Heart left ventricle (tissue), 16 donors: Measurements from ENCODE around the gene C1orf232. TPM values are rescaled to one million over a fixed set of nuclear protein-coding genes. Genes with fewer than 3 reads are reported as not detected.
A peak's percentile ranks its signal among the peaks of the same experiment; 100 is the strongest.

ENCODE experiments used
- ATAC-seq, 4 donors: fragments of 200-7000 bp; cut with Tn5 transposase; one replicate each; pipeline ENCODE4 v1.9.1; 2020 to 2022; ENCODE audit warnings: moderate library complexity in 4 of 4, mild to moderate bottlenecking in 3 of 4, moderate number of reproducible peaks in 1 of 4
- DNase-seq, 5 donors: peaks; one replicate each; pipeline ENCODE4 v3.0.0-alpha.2; 2020
- H3K27ac ChIP-seq, 12 donors: fragments of 200-600 bp; sonication (generic) in 4 of 12; one replicate each; pipeline versions ENCODE4 v1.5.0 to v1.8.0; 2016 to 2022; ENCODE audit warnings: mild to moderate bottlenecking in 2 of 12
- H3K27me3 ChIP-seq, 9 donors: fragments of 200-600 bp; sonication (generic) in 2 of 9; one replicate each; pipeline versions ENCODE4 v1.5.1 to v1.8.0; 2016 to 2022; ENCODE audit warnings: mild to moderate bottlenecking in 3 of 9
- H3K36me3 ChIP-seq, 9 donors: fragments of 200-600 bp; sonication (generic) in 2 of 9; one replicate each; pipeline versions ENCODE4 v1.5.0 to v1.8.0; 2018 to 2022; ENCODE audit warnings: mild to moderate bottlenecking in 2 of 9
- H3K4me1 ChIP-seq, 12 donors: fragments of 200-600 bp; sonication (generic) in 4 of 12; one replicate each; pipeline versions ENCODE4 v1.5.0 to v1.8.0; 2016 to 2022; ENCODE audit warnings: mild to moderate bottlenecking in 3 of 12
- H3K4me3 ChIP-seq, 12 donors: fragments of 200-600 bp; sonication (generic) in 4 of 12; one replicate each; pipeline versions ENCODE4 v1.5.0 to v1.8.0; 2017 to 2022; ENCODE audit warnings: mild to moderate bottlenecking in 9 of 12, moderate library complexity in 4 of 12
- H3K9me3 ChIP-seq, 12 donors: fragments of 200-600 bp; sonication (generic) in 4 of 12; one replicate each; pipeline versions ENCODE4 v1.5.0 to v1.8.0; 2016 to 2022; ENCODE audit warnings: mild to moderate bottlenecking in 1 of 12
- POLR2A ChIP-seq, 2 donors: fragments of 450-650 bp; IDR thresholded peaks; one replicate each; pipeline ENCODE4 v1.6.1; 2017; ENCODE audit warnings: antibody characterized with exemption in 2 of 2, mild to moderate bottlenecking in 2 of 2, moderate library complexity in 2 of 2
- WGBS, 4 donors: extraction: QIAGEN DNeasy Blood & Tissue Kit in 2 of 4; methylation state at CpG; one replicate each; pipeline versions ENCODE4 v1.1.5 to v1.1.7; 2013 to 2018; 5-methylcytosine and 5-hydroxymethylcytosine counted together
- intact Hi-C, 10 donors: fragments of 100-400 bp; cut with DNase I; formaldehyde crosslinking; loops; one replicate each; pipeline versions ENCODE4 v1.11.1 to v1.14.2; 2022
- polyA plus RNA-seq, 2 donors: library from polyadenylated mRNA; stranded (reverse); fragments of 200-250 nt; gene quantifications; one replicate each; pipeline ENCODE4 v1.2.3, GENCODE V29; 2013
- total RNA-seq, 9 donors: library from RNA; depleted of rRNA in 2 of 9; stranded (reverse); fragments of >200 nt in 2 of 9; fragmentation: NEBNext Ultra II Directional in 3 of 9; extraction: Animal tissue kit (Norgen Biotek cat#: 25700) in 3 of 9; gene quantifications; one replicate each; pipeline versions ENCODE4 v1.1.0 to v1.2.4, GENCODE V29; 2016 to 2023
- TF ChIP-seq, protein P1 (sequence below), 12 donors: fragments of 200-600 bp; sonication (generic) in 4 of 12; IDR thresholded peaks; one replicate each; pipeline versions ENCODE4 v1.5.0 to v1.8.0; 2018 to 2022; ENCODE audit warnings: antibody characterized with exemption in 12 of 12, mild to moderate bottlenecking in 5 of 12
- donor health status: ischemic (EF 13 %, LVEDD 7.1; RV severe dilation, severe dysfunction).
- donor health status: healthy with polysubstance abuse.
- donor health status: DM: no; HTN: yes; CAD: no.
- donor health status: DM: no; HTN: no; CAD: no.
- donor health status: ischemic (EF 25% LVEDD 6.9; RV normal size, moderate dysfunction).
- donor health status: ischemic (EF 25% LVEDD 5.7; RV mildly dilated, moderate dysfunction).
- donor health status: healthy.
- donor health status: DM: yes; HTN: yes; CAD: no.
- donor health status: ischemic (EF 35%, LVEDD 5.7; RV mildly dilated, moderate dysfunction).
- donor health status: nonischemic (EF 11% LVEDD 7.7; RV severe dilation, severe dysfunction).
- donor health status: DM: yes; HTN: yes; CAD: no.
- donor health status: PGD.
- donor health status: ischemic (EF 29% LVEDD 5.4; RV normal size, mild dysfunction).
- donor health status: nonischemic (EF 23%, LVEDD 6.1; RV moderate dilation, normal function).

Gene C1orf232
- total and polyA plus RNA-seq, 11 donors, result not detected

GRCh38 chr1:26158271-26158907, 10.4 kb downstream of the C1orf232 start:
- Histone ChIP-seq H3K4me1 (peaks cover 6 to 93% (median 53%) of the 10 kb centered on the region in 12 donors), H3K27me3 (peaks cover 0 to 42% (median 0%) of the 10 kb centered on the region in 9 donors), H3K9me3 (no peaks in the 10 kb centered on the region), H3K36me3 (no peaks in the 10 kb centered on the region), H3K4me3 (peak overlapping the region in 11 of 12 donors; percentile 1 to 73 (median 60)), H3K27ac (peak overlapping the region; percentile 74 to 99 (median 90))
- peak in 1 of 4 donors; percentile 6 for ATAC-seq
- no peak for DNase-seq
- 58 to 67% (median 62%) methylated on average over 3 to 5 of the region's 5 CpGs for WGBS, 4 donors
- intact Hi-C loops, result loop anchor here in 3 of 10 donors (5.0 to 10.0 kb wide), 3 partner anchors 121 to 254 kb away; partner anchors contain the start of genes EXTL1 (in 1 of the 3) and STMN1 (in 1 of the 3)
- TF ChIP-seq POLR2A (IDR thresholded peaks at IDR 0.05), result no peak
- TF ChIP-seq, protein P1, sequence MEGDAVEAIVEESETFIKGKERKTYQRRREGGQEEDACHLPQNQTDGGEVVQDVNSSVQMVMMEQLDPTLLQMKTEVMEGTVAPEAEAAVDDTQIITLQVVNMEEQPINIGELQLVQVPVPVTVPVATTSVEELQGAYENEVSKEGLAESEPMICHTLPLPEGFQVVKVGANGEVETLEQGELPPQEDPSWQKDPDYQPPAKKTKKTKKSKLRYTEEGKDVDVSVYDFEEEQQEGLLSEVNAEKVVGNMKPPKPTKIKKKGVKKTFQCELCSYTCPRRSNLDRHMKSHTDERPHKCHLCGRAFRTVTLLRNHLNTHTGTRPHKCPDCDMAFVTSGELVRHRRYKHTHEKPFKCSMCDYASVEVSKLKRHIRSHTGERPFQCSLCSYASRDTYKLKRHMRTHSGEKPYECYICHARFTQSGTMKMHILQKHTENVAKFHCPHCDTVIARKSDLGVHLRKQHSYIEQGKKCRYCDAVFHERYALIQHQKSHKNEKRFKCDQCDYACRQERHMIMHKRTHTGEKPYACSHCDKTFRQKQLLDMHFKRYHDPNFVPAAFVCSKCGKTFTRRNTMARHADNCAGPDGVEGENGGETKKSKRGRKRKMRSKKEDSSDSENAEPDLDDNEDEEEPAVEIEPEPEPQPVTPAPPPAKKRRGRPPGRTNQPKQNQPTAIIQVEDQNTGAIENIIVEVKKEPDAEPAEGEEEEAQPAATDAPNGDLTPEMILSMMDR (IDR thresholded peaks at IDR 0.05), result no peak

- intact Hi-C loops, result loop anchor here in 3 of 10 donors (5.0 to 10.0 kb wide), 3 partner anchors 119 to 252 kb away; partner anchors contain the start of genes EXTL1 (in 1 of the 3) and STMN1 (in 1 of the 3)
- Histone ChIP-seq H3K27me3 (peaks cover 0 to 28% (median 0%) of the 10 kb centered on the region in 9 donors), H3K36me3 (no peaks in the 10 kb centered on the region), H3K4me1 (peaks cover 6 to 77% (median 46%) of the 10 kb centered on the region in 12 donors), H3K9me3 (no peaks in the 10 kb centered on the region), H3K4me3 (peak overlapping the region in 11 of 12 donors; percentile 23 to 57 (median 41)), H3K27ac (peak overlapping the region; percentile 38 to 96 (median 84))
- 19 to 30% (median 24%) methylated on average over 8 to 12 of the region's 12 CpGs for WGBS, 4 donors
- TF ChIP-seq, protein P1 (IDR thresholded peaks at IDR 0.05), result no peak
- TF ChIP-seq POLR2A (IDR thresholded peaks at IDR 0.05), result no peak
- DNase-seq, result peak in 4 of 5 donors; percentile 80 to 85 (median 81)
- ATAC-seq, result peak in 3 of 4 donors; percentile 4 to 53 (median 9)
These were observed 12.3 kb downstream of the C1orf232 start for GRCh38 chr1:26156285-26157038.

DNA sequence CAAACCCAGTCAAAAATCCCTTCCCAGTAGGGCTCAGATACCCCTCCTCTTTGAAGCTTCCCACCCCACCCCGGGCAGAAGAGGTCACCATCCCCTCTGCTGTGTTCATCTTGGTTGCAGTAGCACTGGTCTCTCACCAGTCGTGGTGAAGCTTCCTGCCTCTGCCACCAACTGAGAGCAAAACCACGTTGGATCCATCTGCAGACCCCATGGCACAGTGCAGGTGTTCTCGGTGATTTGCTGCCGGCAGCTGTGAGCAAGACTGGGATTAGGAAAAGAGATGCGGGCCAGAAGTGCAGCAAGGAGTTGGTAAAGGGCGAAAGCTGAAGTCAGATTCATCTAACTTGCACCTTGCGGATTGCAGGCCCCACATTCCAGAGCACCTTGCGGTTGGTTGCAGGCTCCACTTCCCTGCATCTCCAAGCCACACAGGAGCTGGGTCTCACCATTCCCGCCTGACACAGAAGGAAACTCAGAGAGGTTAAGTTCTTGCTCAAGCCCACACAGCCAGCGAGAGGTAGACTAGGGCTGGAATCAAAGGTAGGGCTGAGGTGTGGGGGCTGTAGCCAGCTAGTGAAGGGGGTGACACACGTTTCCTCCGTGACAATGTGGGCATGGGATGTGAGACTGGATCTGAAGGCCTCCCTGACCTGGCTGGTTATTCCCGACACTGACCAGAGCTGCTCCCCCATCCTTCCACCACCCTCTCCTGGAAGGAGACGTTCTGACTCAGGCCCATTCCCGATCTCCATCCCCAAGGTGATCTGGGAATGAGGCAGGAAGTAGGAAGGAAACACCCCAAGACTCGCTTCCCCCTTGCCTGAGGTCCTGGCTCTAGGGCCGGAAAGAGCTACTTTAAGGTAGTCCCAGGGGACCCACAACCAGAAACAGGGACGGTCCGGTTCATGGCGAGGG, 13.1 kb downstream of the C1orf232 start:
- Histone ChIP-seq H3K36me3 (no peaks in the 10 kb centered on the region), H3K4me1 (peaks cover 6 to 69% (median 39%) of the 10 kb centered on the region in 12 donors), H3K9me3 (no peaks in the 10 kb centered on the region), H3K4me3 (peak overlapping the region in 10 of 12 donors; percentile 27 to 57 (median 42)), H3K27ac (peak overlapping the region; percentile 38 to 96 (median 84)), H3K27me3 (peaks cover 0 to 20% (median 0%) of the 10 kb centered on the region in 9 donors)
- intact Hi-C loops, result loop anchor here in 3 of 10 donors (5.0 to 10.0 kb wide), 3 partner anchors 118 to 251 kb away; partner anchors contain the start of genes EXTL1 (in 1 of the 3) and STMN1 (in 1 of the 3)
- peak in 1 of 5 donors; percentile 45 for DNase-seq
- TF ChIP-seq, protein P1 (IDR thresholded peaks at IDR 0.05), result no peak
- TF ChIP-seq POLR2A (IDR thresholded peaks at IDR 0.05), result peak in 1 of 2 donors; percentile 8
- WGBS, 4 donors, result 47 to 56% (median 53%) methylated on average over 16 to 21 of the region's 21 CpGs
- ATAC-seq, result peak; percentile 1 to 40 (median 26)
